HG03521 (cell line): ENCODE measurements around the gene BRICD5.

Experiments
- ATAC-seq: cut with Tn5 transposase; IDR thresholded peaks from one replicate; pipeline ENCODE4 v1.9.1; 2021; ENCODE audit warnings: mild to moderate bottlenecking, moderate library complexity; ENCODE audit not compliant: unreplicated experiment

Gene BRICD5

GRCh38 chr16:2183671-2184070, 27.0 kb downstream of the BRICD5 start:
- ATAC-seq, result no peak

DNA sequence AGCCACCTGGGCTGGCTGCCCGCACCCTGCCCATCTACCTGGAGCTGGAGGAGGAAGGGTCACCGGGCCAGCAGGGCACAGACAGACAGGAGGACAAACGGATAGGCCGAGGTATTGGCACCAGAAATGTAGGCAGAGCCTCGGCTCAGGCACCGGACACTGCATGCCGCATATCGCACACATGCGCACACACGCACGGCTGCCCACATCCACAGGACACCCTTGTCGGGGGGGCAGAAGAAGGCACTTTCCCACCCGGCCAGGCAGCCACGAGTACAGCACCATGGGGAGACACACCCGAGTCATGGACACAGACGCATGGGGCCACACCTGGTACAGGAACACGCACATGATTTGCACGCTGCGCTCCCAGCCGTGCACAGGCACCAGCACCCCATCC, 28.7 kb downstream of the BRICD5 start:
- ATAC-seq, result no peak

DNA sequence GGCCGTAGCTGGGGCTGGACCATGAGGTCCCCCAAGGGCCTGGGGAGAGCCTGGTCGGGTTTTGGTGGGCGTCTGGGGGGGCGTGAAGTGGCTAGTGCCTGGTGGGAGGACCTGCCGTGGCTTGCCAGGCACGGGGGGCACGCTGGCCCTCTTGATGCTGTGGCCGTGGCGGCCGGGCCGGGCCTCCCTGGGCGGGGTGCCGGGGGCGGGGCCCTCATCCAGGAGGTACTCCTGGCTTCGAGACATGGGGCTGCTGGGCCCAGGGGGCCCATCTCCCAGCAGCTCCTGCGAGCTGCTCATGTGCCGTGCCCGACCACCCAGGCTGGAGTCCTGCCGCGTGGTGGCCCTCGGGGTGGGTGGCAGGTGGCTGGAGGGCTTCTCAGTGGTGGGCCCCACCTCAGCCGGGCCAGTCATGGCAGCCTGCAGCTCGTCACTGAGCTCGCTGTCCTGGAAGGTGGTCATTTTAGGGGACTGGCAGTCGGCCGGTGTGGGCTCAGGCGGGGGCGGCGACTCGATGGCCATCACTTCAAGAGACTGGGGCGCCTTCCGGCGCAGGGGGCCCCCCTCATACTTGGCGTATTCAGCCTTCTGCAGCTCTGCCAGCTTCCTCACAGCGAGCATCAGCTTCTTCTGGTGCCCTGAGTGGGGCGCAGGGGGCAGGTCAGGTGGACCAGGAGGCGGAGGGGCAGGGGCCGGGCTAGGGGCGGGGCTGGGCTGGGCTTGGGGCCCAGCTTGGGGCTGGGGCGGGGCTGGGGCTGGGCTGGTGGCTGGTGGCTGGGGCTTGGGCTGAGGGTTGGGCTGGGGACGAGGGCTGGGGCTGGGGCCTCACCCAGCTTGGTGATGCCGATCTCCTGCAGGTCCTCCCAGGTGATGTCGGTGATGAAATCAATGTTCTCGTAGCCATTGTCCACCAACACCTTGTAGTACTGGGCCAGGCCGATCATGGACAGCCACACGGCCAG, 29.4 kb downstream of the BRICD5 start:
- ATAC-seq, result no peak

DNA sequence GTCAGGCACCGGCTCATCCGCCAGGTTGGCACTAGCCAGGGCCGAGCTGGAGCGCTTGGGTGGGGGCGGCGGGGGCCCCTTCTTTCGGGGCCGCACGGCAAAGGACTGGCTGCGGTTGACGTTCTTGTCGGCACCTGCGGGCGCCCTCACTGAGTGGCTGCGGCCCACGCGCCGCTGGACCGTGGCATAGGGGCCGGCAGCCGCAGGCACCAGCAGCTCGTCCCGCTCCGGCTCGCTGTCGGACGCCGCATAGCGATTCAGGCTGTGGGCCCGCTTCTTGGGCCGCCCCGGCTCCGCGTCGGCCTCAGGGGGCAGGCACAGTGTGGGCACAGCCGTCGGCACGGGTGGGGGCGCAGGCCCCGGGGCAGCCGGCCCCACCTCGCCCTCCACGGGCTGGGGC, 30.2 kb downstream of the BRICD5 start:
- no peak for ATAC-seq

DNA sequence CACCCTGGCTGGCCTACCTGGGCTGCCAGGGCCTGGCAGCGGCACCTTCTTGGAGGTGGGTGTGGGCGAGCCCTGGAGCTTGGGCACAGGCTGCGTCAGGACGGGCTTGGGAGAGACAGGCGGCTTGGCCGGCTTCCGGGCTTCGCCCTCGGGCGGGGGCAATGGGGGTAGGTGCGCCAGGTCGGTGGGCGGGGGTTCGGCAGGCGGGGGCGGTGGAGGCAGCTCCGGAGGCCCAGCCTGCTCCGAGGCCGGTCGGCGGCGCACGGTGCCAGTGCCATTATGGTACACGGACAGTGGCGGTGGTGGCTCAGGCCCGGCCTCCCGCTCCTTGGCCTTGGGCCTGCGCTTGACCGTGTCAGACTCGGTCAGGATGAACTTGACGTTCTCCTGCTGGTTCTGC, 31.1 kb downstream of the BRICD5 start:
- no peak for ATAC-seq

GRCh38 chr16:2179107-2179501, 31.6 kb downstream of the BRICD5 start:
- no peak for ATAC-seq

DNA sequence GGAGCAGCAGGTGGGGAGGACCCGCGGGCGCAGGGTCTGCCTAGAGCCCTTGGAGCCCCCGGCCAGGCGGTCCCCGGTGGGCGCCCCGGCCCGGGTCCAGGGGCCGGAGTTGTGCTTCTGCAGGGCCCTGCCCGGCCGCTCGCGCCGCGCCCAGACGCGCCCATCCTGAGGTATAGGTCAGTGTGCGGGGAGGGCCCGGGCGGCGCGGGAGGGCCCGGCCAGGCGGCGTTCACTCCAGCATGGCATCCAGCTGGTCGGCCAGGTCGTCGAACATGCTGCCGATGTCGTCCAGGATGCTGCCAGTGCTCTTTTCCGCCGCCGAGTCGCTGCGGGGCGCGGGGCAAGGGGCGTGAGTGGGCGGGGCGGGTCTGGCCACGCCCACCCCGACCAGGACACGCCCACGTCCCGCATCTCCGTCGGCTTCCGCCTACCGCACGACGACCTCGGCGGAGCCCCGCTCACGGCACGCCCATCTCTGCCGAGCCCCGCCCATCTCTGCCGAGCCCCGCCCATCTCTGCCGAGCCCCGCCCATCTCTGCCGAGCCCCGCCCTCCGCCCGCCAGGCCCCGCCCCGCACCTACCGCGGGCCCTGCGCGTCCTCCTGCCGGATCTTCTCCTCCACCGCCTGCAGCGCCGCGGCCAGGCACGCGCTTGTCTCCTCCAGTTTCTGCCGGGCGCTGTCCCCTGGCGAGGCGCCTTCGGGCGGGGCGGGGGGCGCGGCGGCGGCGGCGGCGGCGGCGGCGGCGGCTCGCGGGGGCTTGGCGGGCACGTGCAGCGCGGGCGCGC, 32.1 kb downstream of the BRICD5 start:
- ATAC-seq, result no peak

DNA sequence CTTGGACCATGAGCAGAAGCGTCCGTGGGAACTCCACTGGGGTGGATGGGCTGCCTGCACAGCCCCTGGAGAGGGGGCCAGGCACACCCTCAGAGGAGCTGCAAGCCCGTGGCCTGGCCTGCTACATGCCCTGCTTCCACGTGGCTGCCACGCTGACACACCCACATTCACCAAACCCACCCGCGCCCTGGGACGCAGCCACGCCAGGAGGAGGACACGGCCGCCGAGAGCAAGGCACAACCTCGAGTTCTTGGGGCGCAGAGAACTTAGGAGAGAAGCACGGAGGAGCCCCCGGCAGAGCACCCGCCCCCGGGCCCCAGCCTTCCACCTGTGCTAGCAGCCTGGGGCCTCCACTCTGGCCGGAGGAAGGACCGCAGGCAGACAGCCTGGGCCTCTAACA, 33.1 kb downstream of the BRICD5 start:
- no peak for ATAC-seq

GRCh38 chr16:2177101-2177500, 33.6 kb downstream of the BRICD5 start:
- no peak for ATAC-seq

DNA sequence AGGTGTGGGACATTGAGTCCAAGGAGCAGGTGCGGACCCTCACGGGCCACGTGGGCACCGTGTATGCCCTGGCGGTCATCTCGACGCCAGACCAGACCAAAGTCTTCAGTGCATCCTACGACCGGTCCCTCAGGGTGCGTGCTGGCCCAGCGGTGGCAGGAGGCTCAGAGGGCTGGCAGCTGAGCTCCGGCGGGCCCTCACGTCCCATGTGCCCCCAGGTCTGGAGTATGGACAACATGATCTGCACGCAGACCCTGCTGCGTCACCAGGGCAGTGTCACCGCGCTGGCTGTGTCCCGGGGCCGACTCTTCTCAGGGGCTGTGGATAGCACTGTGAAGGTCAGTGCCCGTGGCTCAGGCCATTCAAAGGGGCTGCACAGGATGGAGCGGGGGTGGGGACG, 34.6 kb downstream of the BRICD5 start:
- ATAC-seq, result no peak

GRCh38 chr16:2175454-2175853, 35.2 kb downstream of the BRICD5 start:
- no peak for ATAC-seq

GRCh38 chr16:2174396-2175131, 36.1 kb downstream of the BRICD5 start:
- ATAC-seq, result no peak

- ATAC-seq, result no peak
Measured at GRCh38 chr16:2173916-2174315, 36.7 kb downstream of the BRICD5 start.

GRCh38 chr16:2173366-2173765, 37.3 kb downstream of the BRICD5 start:
- ATAC-seq, result no peak

GRCh38 chr16:2172688-2173335, 37.9 kb downstream of the BRICD5 start:
- no peak for ATAC-seq

- ATAC-seq, result no peak
Measured at GRCh38 chr16:2171601-2172178, 39.0 kb downstream of the BRICD5 start.

- ATAC-seq, result no peak
Measured at GRCh38 chr16:2170587-2171435, 39.9 kb downstream of the BRICD5 start.

- no peak for ATAC-seq
Measured at GRCh38 chr16:2170080-2170479, 40.6 kb downstream of the BRICD5 start.

GRCh38 chr16:2167068-2167638, 43.5 kb downstream of the BRICD5 start:
- ATAC-seq, result no peak
